Measurements from ENCODE around the gene MAPKAP1. TPM values are rescaled to one million over a fixed set of nuclear protein-coding genes. Genes with fewer than 3 reads are reported as not detected.
A peak's percentile ranks its signal among the peaks of the same experiment; 100 is the strongest.

MAPKAP1 gene
- total and polyA plus RNA-seq, 2 of the 13 experiments (the other 11 are each of a cell fraction or from before 2014, with no cell fraction given): 45.0 to 64.3 TPM

- 0 out of 2 replicates have a peak, but pooled peaks have one; percentile 37 for TF ChIP-seq ZNF503 (CRISPR knock-in tag; IDR thresholded peaks at IDR 0.05)
- TF ChIP-seq SP5 (CRISPR knock-in tag; IDR thresholded peaks at IDR 0.05; ENCODE audit: borderline replicate concordance, low read depth): no peak
- TF ChIP-seq KLF13 (CRISPR knock-in tag; IDR thresholded peaks at IDR 0.05): no peak
- TF ChIP-seq NR0B2 (CRISPR knock-in tag; IDR thresholded peaks at IDR 0.05): no peak; the same call in 1 of the 2 replicates
- TF ChIP-seq ZNF543 (CRISPR knock-in tag; IDR thresholded peaks at IDR 0.05): peak; percentile 60
- no peak for TF ChIP-seq ZNF841 (CRISPR knock-in tag; IDR thresholded peaks at IDR 0.05; ENCODE audit: borderline replicate concordance)
- no peak for TF ChIP-seq PRPF4 (IDR thresholded peaks at IDR 0.05; ENCODE audit: low read depth, low read length, poor library complexity, severe bottlenecking)
- TF ChIP-seq PLRG1 (conservative IDR thresholded peaks at IDR 0.05): no peak
- TF ChIP-seq HDAC1 (CRISPR knock-in tag; IDR thresholded peaks at IDR 0.05): peak; percentile 62
- TF ChIP-seq NFRKB (IDR thresholded peaks at IDR 0.05): no peak
- TF ChIP-seq SRF (IDR thresholded peaks at IDR 0.05; ENCODE audit: low read depth, low read length): no peak
- peak; percentile 85; the same call in 1 of the 2 replicates for TF ChIP-seq KDM5B (CRISPR knock-in tag; IDR thresholded peaks at IDR 0.05; ENCODE audit: borderline replicate concordance)
- no peak for TF ChIP-seq ZNF773 (CRISPR knock-in tag; IDR thresholded peaks at IDR 0.05; ENCODE audit: borderline replicate concordance)
- no peak for TF ChIP-seq ZNF121 (CRISPR knock-in tag; IDR thresholded peaks at IDR 0.05)
- no peak for TF ChIP-seq ZXDC (CRISPR knock-in tag; IDR thresholded peaks at IDR 0.05)
- 0 out of 2 replicates have a peak, but pooled peaks have one; percentile 54 for TF ChIP-seq DMTF1 (CRISPR knock-in tag; IDR thresholded peaks at IDR 0.05)
Observed at GRCh38 chr9:125706651-125707471, at the start of gene MAPKAP1 (continued).

Measured in HepG2 (cell line).